HuH-7.5 (cell line): ENCODE measurements around the gene TAS2R30.

Experiments used
- DNase-seq: peaks from one replicate; pipeline ENCODE4 v3.0.0; 2011; ENCODE audit warnings: low spot score

TAS2R30 gene, protein sequence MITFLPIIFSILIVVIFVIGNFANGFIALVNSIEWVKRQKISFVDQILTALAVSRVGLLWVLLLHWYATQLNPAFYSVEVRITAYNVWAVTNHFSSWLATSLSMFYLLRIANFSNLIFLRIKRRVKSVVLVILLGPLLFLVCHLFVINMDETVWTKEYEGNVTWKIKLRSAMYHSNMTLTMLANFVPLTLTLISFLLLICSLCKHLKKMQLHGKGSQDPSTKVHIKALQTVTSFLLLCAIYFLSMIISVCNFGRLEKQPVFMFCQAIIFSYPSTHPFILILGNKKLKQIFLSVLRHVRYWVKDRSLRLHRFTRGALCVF

DNA sequence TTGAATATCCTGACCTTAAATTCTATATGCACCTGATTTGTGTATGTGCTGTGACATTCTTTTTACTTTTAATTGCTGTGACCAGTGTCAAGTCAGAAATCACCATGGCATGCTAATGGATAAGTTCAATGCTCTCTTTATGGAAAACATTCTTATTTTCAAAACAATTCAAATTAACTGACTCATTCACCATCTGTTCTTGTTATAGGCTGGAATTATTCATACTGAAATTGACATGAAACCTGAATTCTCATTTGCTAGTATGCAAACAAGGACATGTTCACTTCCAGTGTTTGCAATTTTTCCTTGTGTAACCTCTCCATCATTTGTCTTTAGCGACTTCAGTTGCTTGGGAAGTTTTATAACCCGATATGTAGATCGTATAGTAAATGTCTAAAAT is at the start of gene TAS2R30:
Gene TAS2R30 (minus strand): TSS at position 340 of the 400 bp plus-strand sequence. CDS start 400 bp downstream, outside the sequence.
- no peak for DNase-seq

DNA sequence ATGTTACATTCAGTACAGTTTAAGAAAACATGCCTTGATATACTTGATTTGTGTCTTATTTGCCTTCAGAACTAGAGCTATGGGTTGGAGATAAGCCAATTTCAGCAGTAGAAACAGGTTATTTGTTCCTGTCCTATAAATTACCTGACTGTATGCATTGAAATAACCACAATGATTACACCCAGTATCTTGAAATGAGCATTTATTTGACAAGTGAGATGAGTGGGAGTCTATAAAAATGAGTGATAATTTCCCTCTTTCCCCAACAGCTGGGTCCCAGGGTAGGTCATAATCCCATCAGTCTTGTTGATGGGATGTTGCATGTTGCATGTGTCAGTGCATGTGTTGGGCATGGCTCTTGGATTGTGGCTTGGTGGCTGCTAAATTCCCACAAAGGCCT is 48.6 kb upstream of the TAS2R30 start:
- no peak for DNase-seq

DNA sequence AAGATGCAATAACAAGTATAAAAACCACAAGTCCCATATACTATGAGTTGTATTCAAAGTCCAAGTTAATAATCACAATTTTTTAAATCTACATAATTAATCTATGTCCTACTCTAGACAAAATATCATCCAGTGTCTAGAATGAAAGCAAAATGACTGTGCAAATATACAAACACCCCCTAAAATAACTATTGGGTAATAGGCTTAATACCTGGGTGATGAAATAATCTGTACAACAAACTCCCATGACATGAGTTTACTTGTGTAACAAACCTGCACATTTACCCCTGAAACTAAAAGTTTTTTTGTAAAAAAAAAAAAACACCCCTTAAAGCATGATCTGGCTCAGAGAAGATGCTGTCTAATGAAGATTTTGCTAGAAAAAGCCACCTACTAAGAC is 48.1 kb upstream of the TAS2R30 start:
- no peak for DNase-seq

DNA sequence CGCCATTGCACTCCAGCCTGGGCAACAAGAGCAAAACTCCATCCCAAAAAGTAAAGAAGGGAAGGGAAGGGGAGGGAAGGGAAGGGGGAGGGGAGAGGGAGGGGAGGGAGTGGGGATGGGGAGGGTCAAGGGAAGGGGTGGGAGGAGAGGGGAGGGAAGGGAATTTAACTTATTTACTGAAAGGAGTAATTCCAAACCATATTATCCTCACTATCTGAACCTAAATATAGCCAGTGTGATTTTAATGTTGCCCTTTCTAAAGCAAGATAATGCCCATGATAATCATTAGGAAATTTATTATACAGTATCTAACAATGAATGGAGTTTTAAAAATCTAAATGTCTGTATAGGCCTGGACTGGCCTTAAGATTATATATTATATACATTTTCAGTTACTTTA is 43.8 kb upstream of the TAS2R30 start:
- no peak for DNase-seq

DNA sequence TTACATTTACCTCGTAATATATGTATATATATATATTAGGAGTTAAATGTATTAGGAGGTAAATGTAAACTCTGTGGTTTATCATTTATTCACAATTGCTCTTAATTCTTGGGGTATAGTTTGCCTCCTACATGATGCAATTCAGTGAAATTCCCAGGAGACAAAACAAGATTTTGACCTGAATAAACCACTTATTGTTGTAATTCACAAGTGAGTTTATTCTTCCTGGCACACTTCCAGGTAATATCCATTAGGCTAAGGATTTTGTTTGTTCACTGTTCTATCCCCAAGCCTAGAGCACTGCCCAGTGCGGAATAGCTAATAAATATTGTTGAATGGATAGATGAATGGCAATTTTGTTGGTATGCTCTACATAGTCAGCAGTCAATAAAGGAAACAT is 39.6 kb upstream of the TAS2R30 start:
- DNase-seq, result no peak

DNA sequence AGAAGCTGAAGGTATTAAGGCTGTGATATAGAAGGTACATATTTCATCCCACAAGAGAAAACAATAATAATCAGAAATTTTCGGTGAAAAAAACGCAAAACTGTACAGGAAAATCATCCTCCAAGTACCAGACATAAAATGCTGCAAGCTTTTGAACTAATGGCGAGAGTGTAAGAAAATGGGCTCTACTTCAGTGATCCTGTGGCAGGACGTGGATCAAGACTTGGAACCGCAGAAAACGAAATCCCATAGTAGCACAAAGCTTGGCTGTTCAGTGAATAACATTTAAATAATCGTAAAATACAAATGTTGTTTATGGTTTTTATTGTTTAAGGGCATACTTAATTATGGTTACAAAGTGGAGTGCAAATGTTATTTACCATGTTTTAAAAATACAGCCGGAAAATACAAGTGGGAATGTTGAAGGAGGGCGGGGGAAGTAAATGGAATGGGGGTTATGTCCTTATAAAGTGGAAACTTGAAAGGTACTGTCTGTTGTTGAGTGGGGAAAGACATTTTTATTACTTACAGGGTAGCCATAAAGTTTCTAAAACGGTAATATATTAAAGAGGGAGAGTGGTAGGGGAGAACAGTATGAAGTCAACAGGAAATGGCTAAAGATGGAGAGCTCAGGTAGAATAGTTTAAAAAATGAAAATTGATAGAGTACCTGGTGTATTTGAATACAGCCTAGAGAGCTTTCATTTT is 37.7 kb upstream of the TAS2R30 start:
- no peak for DNase-seq

DNA sequence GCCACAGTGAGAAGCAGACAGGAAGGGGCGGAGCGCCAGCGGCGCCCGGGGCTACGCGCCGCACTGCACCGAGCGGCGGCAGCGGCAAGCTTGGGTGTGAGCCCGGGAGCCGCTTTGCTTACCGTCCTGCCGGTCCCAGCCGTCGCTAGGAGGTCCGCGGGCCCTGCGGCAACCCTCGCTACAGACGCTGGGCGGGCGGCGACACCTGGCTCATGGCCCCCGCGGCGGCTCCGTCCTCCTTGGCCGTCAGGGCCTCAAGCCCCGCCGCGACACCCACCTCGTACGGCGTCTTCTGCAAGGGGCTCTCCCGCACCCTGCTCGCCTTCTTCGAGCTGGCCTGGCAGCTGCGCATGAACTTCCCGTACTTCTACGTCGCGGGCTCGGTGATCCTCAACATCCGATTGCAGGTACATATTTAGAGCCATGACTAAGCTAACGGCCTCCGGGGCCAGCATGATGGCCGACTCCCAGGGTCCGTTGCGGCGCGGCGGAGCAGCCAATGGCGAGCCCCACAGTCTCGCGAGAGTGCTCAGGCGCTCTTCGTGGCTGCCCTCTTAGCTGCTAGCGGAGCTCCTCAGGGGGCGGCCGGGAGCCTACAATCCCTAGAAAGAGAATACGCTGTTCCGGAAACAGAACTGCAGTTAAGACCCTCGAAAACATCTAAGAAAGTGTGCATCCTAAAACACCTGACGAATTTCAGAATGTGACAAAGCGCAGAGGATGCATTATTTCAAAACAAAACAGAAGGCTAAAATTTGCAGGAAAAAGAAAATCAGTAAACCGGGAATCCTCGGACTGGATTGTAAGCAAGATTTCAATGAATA is 36.9 kb upstream of the TAS2R30 start, which contains the start of gene SMIM10L1:
Gene SMIM10L1 (plus strand): TSS at position 50 of the 824 bp plus-strand sequence. CDS start 163 bp downstream, at position 213.
- peak; percentile 62 for DNase-seq

DNA sequence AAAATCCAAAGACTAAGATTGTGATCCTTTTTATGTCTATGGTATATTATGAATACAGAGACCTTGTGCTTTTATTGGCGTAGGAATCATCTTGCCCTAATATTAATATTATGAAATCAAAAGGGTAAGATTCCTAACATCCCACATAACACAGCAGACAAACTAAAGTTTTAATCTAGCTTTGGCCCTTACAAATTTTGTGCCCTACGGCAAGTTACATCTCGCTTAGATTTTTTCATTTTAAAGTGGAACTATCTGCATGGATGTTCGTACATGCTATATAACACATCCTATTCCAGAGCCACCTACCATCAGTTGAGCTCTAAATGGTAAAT is 36.3 kb upstream of the TAS2R30 start:
- DNase-seq, result no peak

DNA sequence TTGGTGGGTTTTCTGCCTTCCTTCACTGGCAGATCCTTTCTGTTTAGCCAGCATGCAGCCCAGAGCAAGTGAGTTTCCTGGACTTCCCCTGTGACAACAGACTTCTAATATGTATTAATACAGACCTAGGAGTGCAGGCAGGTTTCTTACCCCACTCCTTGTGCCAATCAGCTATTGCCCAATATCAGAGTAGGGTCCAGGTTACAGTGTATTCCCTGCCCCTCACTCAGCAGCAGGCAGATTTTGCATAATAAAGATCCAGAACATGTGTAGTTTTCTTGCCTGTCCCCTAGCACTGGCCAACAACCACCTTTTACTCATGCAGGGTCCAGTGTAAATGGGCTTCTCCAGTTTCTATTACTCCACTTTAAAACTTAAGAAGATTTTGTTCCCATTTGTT is 31.9 kb upstream of the TAS2R30 start:
- DNase-seq, result no peak

DNA sequence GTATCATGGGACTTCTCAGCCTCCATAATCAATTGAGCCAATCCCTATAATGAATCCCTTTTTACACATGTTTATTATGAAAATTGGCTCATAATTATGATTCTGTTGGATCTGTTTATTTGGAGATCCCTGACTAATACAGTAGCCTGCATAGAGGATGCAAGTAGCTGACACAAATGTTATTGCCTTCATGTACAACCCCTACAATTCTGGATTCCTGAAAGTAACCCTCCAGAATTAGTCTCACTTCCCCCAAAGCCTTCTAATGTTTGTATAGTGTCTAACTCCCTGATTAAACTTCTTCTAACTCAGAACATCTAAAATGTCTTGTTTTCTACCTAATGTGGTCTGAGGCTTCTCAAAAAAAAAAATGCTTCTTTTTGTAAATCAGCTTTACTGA is 29.9 kb upstream of the TAS2R30 start:
- DNase-seq, result no peak

DNA sequence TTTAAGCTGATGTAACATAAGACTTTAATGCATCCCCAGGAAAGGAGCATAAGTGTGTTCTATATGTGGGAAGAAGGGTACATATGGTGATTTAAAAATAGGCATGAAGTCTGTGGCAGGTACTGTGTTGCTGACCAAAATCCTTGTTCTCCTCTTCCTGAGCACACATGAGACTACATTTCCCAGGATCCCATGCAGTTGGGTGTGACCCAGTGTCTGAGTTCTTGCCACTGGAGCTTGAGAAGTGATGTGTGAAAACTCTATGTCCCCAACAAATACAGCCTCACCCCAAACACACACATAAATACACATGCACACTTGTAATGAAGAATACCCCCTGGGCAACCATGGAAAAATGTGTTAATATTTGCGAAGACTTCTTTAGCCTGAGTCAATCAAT is 28.1 kb upstream of the TAS2R30 start:
- no peak for DNase-seq

DNA sequence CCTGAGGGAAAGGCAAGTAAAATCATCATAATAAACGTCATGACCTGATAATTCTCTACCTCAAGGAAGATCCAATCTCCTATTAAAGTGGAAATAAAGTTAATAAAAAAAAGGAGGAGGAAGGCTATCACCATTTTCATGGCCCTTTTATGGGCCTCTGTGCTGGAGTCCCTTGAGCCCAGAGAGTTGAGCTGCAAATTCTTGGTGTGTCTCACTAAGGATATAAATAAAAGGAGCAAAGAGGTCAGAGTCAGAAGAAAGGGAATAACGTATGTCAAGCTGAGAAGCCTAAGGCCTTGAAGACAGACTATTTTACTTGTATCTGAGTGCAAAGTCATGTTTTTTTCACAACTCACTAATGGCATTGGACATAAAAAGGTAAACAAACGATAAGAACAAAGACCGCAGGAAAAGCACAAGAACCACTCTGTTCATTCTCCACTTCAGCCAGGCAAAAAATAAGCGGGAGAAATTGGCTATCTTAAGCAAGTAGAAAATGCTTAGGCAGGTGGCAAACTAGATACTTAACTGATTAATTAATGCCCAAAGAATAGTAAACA is 24.5 kb upstream of the TAS2R30 start:
- DNase-seq, result no peak

DNA sequence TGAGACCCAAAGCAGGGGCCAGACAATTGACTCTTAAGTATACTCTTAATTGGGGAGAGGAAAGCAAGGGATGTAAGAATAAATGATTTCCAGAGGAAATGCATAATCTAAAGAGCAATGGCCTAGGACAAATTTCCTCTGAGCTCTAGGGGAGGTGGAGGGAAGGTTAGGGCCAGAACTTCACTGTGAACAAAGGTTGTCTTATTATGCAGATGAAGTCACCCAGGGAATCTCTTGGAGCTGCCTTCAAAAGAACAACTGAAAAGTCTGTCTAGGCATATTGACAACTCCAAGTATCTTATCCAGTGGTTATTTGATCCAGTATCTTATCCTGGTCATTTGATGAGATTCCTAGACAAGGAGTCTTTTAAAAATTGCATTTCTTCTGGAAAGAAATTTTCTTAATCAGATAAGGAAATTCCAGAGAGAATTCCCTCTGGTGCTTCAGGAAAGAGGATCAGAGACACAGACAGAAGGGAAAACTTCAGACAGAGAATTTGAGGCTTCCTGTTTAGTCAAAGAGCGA is 20.0 kb upstream of the TAS2R30 start:
- DNase-seq, result no peak

DNA sequence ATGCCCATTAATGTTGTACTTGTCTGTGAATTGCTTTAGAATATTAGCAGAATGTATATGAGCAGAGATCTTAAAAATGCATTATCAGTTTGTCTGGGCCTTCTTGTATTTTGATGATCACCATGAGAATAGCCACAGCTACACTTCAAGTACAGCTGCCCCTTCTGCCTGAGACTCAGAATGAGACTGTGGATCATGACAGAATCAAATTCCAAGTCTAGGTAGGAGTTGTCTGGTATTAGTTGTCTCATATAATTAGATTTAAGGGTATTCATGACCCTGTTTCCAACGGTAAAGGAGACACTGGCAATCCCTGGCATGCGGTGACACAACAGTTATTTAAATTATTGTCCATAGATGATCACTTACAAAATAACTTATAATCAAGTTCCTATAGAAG is 18.3 kb upstream of the TAS2R30 start:
- no peak for DNase-seq

DNA sequence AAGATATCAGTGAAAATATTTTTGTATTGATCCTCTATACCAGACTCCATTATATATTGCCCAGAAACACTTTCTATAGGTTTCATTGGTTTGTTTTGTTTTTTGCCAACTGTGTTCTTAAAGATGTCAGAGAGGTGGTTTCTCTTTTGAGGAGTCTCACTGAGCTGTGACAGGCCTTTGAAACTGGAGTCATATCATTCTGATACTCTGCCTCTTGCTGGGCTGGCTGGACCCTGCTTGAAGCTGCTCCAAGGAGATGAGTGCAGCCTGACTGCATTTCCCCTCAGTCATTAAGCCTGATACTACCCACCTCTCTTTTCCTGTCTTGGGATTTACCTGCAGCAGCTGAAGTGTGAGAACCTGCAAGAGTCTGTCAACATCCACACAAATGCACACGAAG is 16.4 kb upstream of the TAS2R30 start:
- no peak for DNase-seq

DNA sequence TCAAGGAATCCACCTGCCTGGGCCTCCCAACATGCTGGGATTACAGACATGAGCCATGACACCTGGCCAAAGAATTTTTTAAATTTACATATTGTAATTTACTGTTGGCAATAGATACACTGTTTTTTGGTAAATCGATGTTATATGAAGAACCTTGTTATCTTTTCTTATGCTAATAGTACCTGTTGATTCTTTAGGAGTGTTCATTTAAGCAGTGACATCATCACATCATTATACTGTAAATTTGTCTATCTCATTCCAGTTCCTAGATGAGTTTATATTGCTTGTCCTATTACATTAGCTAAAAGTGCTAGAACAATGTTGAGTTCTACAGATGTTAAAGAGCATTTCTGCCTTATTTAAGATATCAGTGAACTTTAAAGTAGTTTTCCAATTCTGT is 13.0 kb upstream of the TAS2R30 start:
- no peak for DNase-seq

DNA sequence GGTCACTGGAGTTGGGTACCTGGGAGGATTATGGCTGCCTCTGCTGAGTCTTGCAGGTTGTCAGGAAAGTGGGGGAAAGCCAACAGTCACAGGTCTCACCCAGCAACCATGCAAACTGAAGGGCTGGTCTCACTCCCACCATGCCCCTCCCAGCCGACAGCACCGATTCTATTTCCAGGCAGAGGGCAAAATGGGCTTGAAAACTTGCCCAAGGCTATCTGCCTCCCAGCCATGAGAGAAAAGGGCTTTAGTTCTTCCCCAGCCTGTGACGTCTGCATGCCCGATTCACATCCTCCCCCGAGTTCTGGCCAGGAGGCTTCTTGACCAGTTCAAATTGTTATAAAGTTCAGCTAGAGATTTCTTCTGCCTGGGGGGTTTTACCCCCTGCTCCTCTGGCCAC is 9.9 kb upstream of the TAS2R30 start:
- DNase-seq, result no peak

DNA sequence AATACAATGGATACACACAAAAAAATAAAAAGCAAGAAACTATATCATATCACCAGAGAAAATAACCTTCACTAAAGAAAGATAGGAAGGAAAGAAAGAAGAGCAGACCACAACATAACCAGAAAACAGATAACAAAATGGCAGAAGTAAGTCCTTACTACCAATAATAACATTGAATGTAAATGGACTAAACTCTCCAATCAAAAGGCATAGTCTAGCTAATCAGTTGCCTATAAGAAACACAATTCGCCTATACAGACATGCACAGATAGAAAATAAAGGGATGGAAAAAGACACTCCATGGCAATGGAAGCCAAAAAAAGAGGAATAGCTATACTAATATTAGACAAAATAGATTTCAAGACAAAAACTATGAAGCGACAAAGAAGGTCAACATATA is 8.9 kb upstream of the TAS2R30 start:
- DNase-seq, result no peak

DNA sequence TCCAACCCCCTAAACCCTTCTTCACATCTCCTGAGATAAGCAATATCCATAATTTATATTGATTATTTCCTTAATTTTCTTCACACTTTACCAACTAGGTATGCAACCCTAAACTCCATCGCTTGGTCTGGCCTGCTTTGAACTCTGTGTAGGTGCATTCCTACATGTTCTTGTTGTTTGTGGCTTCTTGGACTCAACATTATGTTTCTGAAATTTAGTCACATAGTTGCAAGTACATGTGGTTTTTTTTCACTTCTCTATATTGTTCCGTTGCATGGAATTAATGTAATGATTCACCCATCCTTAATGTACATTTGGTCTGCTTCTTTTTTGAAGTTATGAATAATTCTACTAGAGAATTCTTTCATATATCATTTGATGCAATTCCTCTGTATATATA is 1.6 kb upstream of the TAS2R30 start:
- no peak for DNase-seq

DNA sequence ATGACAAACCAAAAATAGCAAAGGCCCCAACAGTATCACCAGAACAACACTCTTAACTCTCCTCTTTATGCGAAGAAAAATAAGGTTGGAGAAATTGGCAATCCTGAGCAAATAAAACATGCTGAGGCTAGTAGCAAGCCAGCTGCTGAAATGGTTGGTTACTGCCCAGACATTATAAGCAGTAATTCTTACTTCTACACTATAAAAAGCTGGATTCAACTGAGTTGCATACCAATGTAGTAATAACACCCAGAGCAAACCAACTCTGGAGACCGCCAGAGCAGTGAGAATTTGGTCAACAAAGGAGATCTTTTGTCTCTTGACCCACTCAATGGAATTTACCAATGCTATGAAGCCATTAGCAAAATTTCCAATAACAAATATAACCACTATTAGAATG is 628 bp downstream of the TAS2R30 start:
- no peak for DNase-seq

DNA sequence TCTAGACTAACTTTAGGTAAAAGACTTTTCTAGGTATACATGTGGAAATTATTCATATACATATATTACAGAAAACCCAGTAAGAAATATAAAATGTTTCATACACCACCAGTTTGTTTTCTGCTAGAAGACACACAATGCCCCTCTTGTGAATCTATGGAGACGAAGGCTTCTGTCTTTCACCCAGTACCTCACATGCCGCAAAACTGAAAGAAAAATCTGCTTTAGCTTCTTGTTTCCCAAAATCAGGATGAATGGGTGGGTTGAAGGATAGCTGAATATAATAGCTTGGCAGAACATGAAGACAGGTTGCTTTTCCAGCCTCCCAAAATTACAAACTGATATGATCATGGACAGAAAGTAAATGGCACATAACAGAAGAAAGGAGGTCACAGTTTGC is 1.3 kb downstream of the TAS2R30 start:
- DNase-seq, result no peak

DNA sequence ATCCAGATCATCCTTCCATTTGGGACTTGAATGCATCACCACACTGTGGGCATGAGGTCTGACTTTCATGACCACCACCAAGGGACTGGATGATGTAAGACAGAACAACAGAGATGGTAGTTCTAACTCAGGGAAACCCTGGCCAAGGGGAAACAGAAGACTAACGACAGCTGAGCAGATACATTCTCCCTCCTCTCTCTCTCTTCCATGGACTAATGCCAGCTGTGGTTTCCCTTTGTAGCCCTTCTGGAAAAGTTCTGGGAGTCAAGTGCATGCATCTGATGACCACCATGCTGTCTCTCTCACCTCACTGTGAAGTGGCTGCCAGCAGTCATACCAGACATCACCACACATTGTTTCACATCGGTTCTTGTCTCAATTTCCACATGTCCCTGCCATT is 3.4 kb downstream of the TAS2R30 start:
- no peak for DNase-seq
